Measurements from ENCODE around the gene KRT77.
"Not testable (repeated sequence)": the region's sequence is repeated elsewhere in the genome, so short reads cannot be mapped to it uniquely, and the experiment has no call there.

The KRT77 gene

DNA sequence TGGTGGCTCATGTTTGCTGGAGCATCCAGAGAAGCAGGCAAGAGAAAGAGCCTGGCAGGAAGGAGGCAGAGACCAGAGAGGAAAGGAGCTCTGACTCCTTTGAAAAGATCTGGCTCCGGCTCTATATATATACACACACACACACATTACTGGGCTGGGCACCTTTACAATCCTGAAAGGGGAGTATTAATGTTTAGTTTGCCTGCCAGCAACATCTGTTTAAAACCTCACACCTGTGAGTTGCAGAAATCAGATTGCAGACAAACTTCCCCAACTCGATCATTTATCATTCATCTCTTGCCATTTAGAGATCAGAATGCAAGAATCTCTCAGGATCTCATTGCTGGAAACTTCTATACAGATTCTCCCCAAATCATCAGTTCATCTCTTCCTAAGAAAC lies at the start of gene KRT77:
Gene KRT77, minus strand, starts transcription at position 101 of the 400 bp plus-strand sequence. Its CDS starts 90 bp downstream, at position 11.
- POLR2A ChIA-PET: no interaction called here
- TF ChIP-seq CTBP1 (IDR thresholded peaks at IDR 0.05; ENCODE audit: borderline replicate concordance) (no peak), FOXM1 (IDR thresholded peaks at IDR 0.05; ENCODE audit: borderline replicate concordance) (no peak), NFRKB (IDR thresholded peaks at IDR 0.05) (no peak), PKNOX1 (IDR thresholded peaks at IDR 0.05) (no peak), ZNF384 (IDR thresholded peaks at IDR 0.05) (no peak), LEF1 (IDR thresholded peaks at IDR 0.05; ENCODE audit: borderline replicate concordance) (no peak), HDGF (IDR thresholded peaks at IDR 0.05; ENCODE audit: borderline replicate concordance) (no peak), L3MBTL2 (conservative IDR thresholded peaks at IDR 0.05) (no peak), FOXK2 (IDR thresholded peaks at IDR 0.05) (no peak), SUZ12 (IDR thresholded peaks at IDR 0.05) (no peak), FOXA1 (IDR thresholded peaks at IDR 0.05) (no peak), BHLHE40 (IDR thresholded peaks at IDR 0.05; ENCODE audit: borderline replicate concordance) (no peak)

DNA sequence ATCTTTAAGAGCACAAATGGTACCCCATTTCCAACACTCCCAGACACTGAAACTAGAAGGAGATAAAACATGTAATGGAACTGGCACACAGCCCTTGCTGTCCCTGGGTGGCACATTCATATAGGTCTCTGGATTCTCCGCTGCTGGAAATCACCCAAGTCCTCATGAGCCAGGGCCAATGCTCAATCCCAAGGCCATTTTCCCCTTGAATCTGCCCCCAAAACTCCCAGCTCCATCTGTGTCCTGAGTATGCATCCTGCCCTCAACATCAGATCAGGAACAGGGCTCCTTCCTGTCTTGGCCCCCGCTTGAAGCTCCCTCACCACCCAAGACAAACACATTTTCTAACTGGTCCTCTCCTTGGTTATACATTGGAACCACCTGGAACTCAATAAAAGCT lies 49.2 kb upstream of the KRT77 start:
- no peak for DNase-seq (ENCODE audit: extremely low spot score)
- POLR2A ChIA-PET: no interaction called here
- CTCF ChIA-PET: no interaction called here
- TF ChIP-seq SUZ12 (IDR thresholded peaks at IDR 0.05) (no peak), FOXA1 (IDR thresholded peaks at IDR 0.05) (no peak), LEF1 (IDR thresholded peaks at IDR 0.05; ENCODE audit: borderline replicate concordance) (no peak), ARNT (IDR thresholded peaks at IDR 0.05) (no peak), HDGF (IDR thresholded peaks at IDR 0.05; ENCODE audit: borderline replicate concordance) (no peak), SP1 (IDR thresholded peaks at IDR 0.05) (no peak), FOXM1 (IDR thresholded peaks at IDR 0.05; ENCODE audit: borderline replicate concordance) (no peak), BHLHE40 (IDR thresholded peaks at IDR 0.05; ENCODE audit: borderline replicate concordance) (no peak), PKNOX1 (IDR thresholded peaks at IDR 0.05) (no peak)

More for the DNA sequence above, at the start of gene KRT77:
- CTCF ChIA-PET: no interaction called here
- no peak for DNase-seq (ENCODE audit: extremely low spot score)

GRCh38 chr12:52751795-52752194 lies 48.5 kb upstream of the KRT77 start:
- DNase-seq (ENCODE audit: extremely low spot score): no peak
- POLR2A ChIA-PET: no interaction called here
- no peak for TF ChIP-seq FOXA1 (IDR thresholded peaks at IDR 0.05)
- no peak for TF ChIP-seq ELF4 (IDR thresholded peaks at IDR 0.05)
- no peak for TF ChIP-seq TARDBP (IDR thresholded peaks at IDR 0.05)
- TF ChIP-seq SP1 (IDR thresholded peaks at IDR 0.05): no peak
- TF ChIP-seq BHLHE40 (IDR thresholded peaks at IDR 0.05; ENCODE audit: borderline replicate concordance): no peak
- no peak for TF ChIP-seq L3MBTL2 (conservative IDR thresholded peaks at IDR 0.05)
- TF ChIP-seq LEF1 (IDR thresholded peaks at IDR 0.05; ENCODE audit: borderline replicate concordance): no peak
- no peak for TF ChIP-seq ZNF384 (IDR thresholded peaks at IDR 0.05)
- no peak for TF ChIP-seq HDGF (IDR thresholded peaks at IDR 0.05; ENCODE audit: borderline replicate concordance)
- no peak for TF ChIP-seq NFRKB (IDR thresholded peaks at IDR 0.05)
- TF ChIP-seq SUZ12 (IDR thresholded peaks at IDR 0.05): no peak
- TF ChIP-seq ARNT (IDR thresholded peaks at IDR 0.05): no peak
- no peak for TF ChIP-seq FOXM1 (IDR thresholded peaks at IDR 0.05; ENCODE audit: borderline replicate concordance)
- no peak for TF ChIP-seq FOXK2 (IDR thresholded peaks at IDR 0.05)
- no peak for TF ChIP-seq CTBP1 (IDR thresholded peaks at IDR 0.05; ENCODE audit: borderline replicate concordance)
- TF ChIP-seq PKNOX1 (IDR thresholded peaks at IDR 0.05): no peak
- CTCF ChIA-PET: interaction anchor here (0.6 kb wide), 1 partner anchor 127 kb away, joined by 3 read pairs; no protein-coding TSS in a partner anchor

DNA sequence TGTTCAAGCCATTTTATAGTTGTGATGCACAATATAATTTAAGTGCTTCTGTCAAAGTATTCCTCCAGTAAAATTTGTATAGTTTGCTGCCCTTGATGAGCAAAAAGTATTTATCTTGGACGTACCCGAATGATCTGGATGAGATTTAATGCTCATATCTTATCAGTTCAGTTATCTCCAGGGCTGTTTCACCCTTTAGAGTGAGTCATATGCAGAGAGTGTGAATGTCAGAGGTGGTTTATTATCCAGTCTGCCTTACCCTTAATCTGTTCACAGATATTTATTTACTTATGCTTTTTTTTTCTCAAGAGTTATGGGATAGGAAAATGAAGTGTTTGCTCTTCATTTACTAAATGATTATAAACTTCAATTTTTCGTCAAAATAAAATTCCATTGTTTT lies 47.2 kb upstream of the KRT77 start:
- POLR2A ChIA-PET; DNase-seq (ENCODE audit: extremely low spot score); CTCF ChIA-PET: not testable (repeated sequence)

DNA sequence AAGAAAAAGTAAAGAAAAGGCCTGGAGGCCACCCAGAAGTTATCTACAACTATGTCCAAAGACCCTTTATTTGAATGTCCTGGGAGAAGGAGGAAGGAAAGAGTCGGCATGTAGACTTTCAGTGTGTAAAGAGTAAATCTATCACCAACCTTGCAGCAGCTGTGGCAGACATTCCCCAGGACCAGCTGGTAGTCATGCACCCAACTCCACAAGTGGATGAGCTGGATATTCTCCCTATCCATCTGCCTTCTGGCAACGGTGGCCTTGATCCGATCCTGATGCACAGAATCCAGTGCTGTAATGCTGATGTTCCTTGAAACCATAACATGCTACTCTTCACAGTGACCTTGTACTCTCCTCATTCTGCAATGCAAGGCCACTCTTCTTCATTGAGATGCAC lies 46.5 kb upstream of the KRT77 start:
- ChIA-PET CTCF (no interaction called here), POLR2A (no interaction called here)
- DNase-seq (ENCODE audit: extremely low spot score): no peak
- no peak for TF ChIP-seq SP1 (IDR thresholded peaks at IDR 0.05)
- no peak for TF ChIP-seq FOXM1 (IDR thresholded peaks at IDR 0.05; ENCODE audit: borderline replicate concordance)
- TF ChIP-seq BHLHE40 (IDR thresholded peaks at IDR 0.05; ENCODE audit: borderline replicate concordance): no peak
- TF ChIP-seq SUZ12 (IDR thresholded peaks at IDR 0.05): no peak
- no peak for TF ChIP-seq L3MBTL2 (conservative IDR thresholded peaks at IDR 0.05)
- TF ChIP-seq PKNOX1 (IDR thresholded peaks at IDR 0.05): no peak
- TF ChIP-seq HDGF (IDR thresholded peaks at IDR 0.05; ENCODE audit: borderline replicate concordance): no peak
- no peak for TF ChIP-seq ZNF384 (IDR thresholded peaks at IDR 0.05)
- TF ChIP-seq ARNT (IDR thresholded peaks at IDR 0.05): no peak
- no peak for TF ChIP-seq LEF1 (IDR thresholded peaks at IDR 0.05; ENCODE audit: borderline replicate concordance)
- TF ChIP-seq CTBP1 (IDR thresholded peaks at IDR 0.05; ENCODE audit: borderline replicate concordance): no peak
- TF ChIP-seq NFRKB (IDR thresholded peaks at IDR 0.05): no peak
- no peak for TF ChIP-seq FOXK2 (IDR thresholded peaks at IDR 0.05)
- TF ChIP-seq ELF4 (IDR thresholded peaks at IDR 0.05): no peak
- no peak for TF ChIP-seq FOXA1 (IDR thresholded peaks at IDR 0.05)
- no peak for TF ChIP-seq TARDBP (IDR thresholded peaks at IDR 0.05)

- POLR2A ChIA-PET: no interaction called here
- no peak for DNase-seq (ENCODE audit: extremely low spot score)
- no peak for TF ChIP-seq SP1 (IDR thresholded peaks at IDR 0.05)
- TF ChIP-seq LEF1 (IDR thresholded peaks at IDR 0.05; ENCODE audit: borderline replicate concordance): no peak
- TF ChIP-seq SUZ12 (IDR thresholded peaks at IDR 0.05): no peak
- no peak for TF ChIP-seq L3MBTL2 (conservative IDR thresholded peaks at IDR 0.05)
- TF ChIP-seq TARDBP (IDR thresholded peaks at IDR 0.05): no peak
- TF ChIP-seq FOXM1 (IDR thresholded peaks at IDR 0.05; ENCODE audit: borderline replicate concordance): no peak
- no peak for TF ChIP-seq ZNF384 (IDR thresholded peaks at IDR 0.05)
- TF ChIP-seq BHLHE40 (IDR thresholded peaks at IDR 0.05; ENCODE audit: borderline replicate concordance): no peak
- TF ChIP-seq ELF4 (IDR thresholded peaks at IDR 0.05): no peak
- TF ChIP-seq HDGF (IDR thresholded peaks at IDR 0.05; ENCODE audit: borderline replicate concordance): no peak
- no peak for TF ChIP-seq ARNT (IDR thresholded peaks at IDR 0.05)
- TF ChIP-seq FOXA1 (IDR thresholded peaks at IDR 0.05): no peak
- CTCF ChIA-PET: no interaction called here
Observed at GRCh38 chr12:52748578-52748977, 45.3 kb upstream of the KRT77 start.
